Activated T-helper 2 cell treated with anti-CD3 and anti-CD28 coated beads, Interferon-gamma antibody, Interleukin-2, Interleukin-4, amounts not matched to agents 10 μg/mL and 5 μg/mL and 100 μg/mL, durations not matched to agents 14 hours and 24 hours and 36 hours (primary cell): ENCODE measurements around the gene CRKL. TPM values are rescaled to one million over a fixed set of nuclear protein-coding genes. Genes with fewer than 3 reads are reported as not detected.

Source experiments
- DNase-seq: peaks from one replicate; pipeline ENCODE4 v3.0.0; 2021; ENCODE audit warnings: low spot score
- H3K27ac Mint-ChIP-seq: one replicate; pipeline ENCODE4 v1.8.0; 2021; ENCODE audit warnings: mixed read lengths
- H3K27me3 Mint-ChIP-seq: one replicate; pipeline ENCODE4 v1.8.0; 2021; ENCODE audit warnings: low read depth, mixed read lengths
- H3K36me3 Mint-ChIP-seq: one replicate; pipeline ENCODE4 v1.8.0; 2021; ENCODE audit warnings: low read depth, mixed read lengths
- H3K4me1 Mint-ChIP-seq: one replicate; pipeline ENCODE4 v1.8.0; 2021; ENCODE audit warnings: low read depth, mixed read lengths
- H3K4me3 Mint-ChIP-seq: one replicate; pipeline ENCODE4 v1.8.0; 2021; ENCODE audit warnings: low read depth, mild to moderate bottlenecking, moderate library complexity, mixed read lengths
- H3K9me3 Mint-ChIP-seq: one replicate; pipeline ENCODE4 v1.8.0; 2021; ENCODE audit warnings: mixed read lengths
- intact Hi-C: fragments of 100-400 bp; cut with micrococcal nuclease; formaldehyde crosslinking; loops from one replicate; pipeline ENCODE4 v1.15.1; 2023
- total RNA-seq: library from RNA; stranded (reverse); gene quantifications from 2 replicates; pipeline ENCODE4 v1.2.3, GENCODE V29; 2022

CRKL gene
- total RNA-seq, 1 donor from 2014 or later, result 79.2 TPM

DNA sequence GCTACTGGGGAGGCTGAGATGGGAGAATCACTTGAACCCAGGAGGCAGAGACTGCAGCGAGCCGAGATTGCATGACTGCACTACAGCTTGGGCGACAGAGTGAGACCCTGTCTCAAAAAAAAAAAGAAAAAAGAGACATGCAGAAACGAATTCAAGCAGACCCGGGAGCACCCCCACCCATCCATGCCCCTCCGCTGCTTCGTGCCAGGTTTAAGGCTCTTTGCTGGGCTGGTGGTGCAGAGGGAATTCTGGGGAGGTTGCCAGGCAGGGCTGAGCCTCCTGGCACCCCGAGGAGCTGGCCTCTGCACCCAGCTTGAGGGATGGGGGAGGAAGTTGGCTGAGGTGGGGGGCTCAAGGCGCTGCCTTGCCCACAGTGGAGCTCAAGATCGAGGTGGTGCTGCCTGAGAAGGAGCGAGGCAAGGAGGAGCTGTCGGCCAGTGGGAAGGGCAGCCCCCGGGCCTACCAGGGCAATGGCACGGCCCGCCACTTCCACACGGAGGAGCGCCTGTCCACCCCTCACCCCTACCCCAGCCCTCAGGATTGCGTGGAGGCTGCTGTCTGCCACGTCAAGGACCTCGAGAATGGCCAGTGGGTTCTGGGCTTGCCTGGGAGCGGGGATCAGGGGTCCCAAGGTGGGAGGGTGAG is 55.8 kb downstream of the CRKL start:
- H3K9me3 Mint-ChIP-seq, result peaks cover 1% of the 10 kb centered on the region
- H3K27me3 Mint-ChIP-seq, result no peaks in the 10 kb centered on the region
- no peaks in the 10 kb centered on the region for H3K36me3 Mint-ChIP-seq
- H3K4me1 Mint-ChIP-seq, result no peaks in the 10 kb centered on the region
- H3K27ac Mint-ChIP-seq, result no peak overlapping the region
- no peak for DNase-seq
- intact Hi-C loops, result no loop called here
- H3K4me3 Mint-ChIP-seq, result no peak overlapping the region

DNA sequence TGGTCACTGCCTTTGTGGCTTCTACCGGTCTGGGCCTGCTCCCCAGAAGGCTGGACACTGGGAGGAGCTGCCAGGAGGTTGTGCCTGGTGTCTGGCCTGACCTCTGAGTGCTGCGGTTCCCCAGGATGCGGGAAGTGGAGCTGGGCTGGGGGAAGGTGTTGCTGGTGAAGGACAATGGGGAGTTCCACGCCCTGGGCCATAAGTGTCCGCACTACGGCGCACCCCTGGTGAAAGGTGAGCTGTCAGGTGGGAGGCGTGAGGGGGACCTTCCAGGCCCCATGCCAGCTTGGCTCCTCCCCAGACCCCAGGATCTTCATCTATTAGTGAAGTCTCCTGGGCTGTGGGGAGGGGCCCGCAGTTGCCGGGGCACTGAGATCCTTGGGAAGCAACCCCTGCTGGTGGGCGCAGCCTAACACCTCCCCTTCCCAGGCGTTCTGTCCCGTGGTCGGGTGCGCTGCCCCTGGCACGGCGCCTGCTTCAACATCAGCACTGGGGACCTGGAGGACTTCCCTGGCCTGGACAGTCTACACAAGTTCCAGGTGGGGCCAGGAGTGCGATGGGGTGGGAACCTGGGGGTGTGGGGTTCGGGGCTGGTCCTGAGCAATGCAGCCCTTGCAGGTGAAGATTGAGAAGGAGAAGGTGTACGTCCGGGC is 56.6 kb downstream of the CRKL start:
- H3K27me3 Mint-ChIP-seq, result no peaks in the 10 kb centered on the region
- H3K36me3 Mint-ChIP-seq, result no peaks in the 10 kb centered on the region
- no peak for DNase-seq
- H3K27ac Mint-ChIP-seq, result no peak overlapping the region
- no peak overlapping the region for H3K4me3 Mint-ChIP-seq
- intact Hi-C loops, result no loop called here
- peaks cover under 1% of the 10 kb centered on the region for H3K4me1 Mint-ChIP-seq
- peaks cover 8% of the 10 kb centered on the region for H3K9me3 Mint-ChIP-seq

GRCh38 chr22:20974336-20974955 is 57.2 kb downstream of the CRKL start:
- intact Hi-C loops, result no loop called here
- DNase-seq, result no peak
- Mint-ChIP-seq H3K9me3 (peaks cover 12% of the 10 kb centered on the region), H3K27me3 (no peaks in the 10 kb centered on the region), H3K27ac (no peak overlapping the region), H3K4me1 (peaks cover 6% of the 10 kb centered on the region), H3K36me3 (peaks cover 3% of the 10 kb centered on the region), H3K4me3 (no peak overlapping the region)

- intact Hi-C loops, result no loop called here
- Mint-ChIP-seq H3K27ac (no peak overlapping the region), H3K9me3 (peaks cover 12% of the 10 kb centered on the region), H3K4me3 (no peak overlapping the region), H3K4me1 (peaks cover 14% of the 10 kb centered on the region), H3K27me3 (no peaks in the 10 kb centered on the region), H3K36me3 (peaks cover 3% of the 10 kb centered on the region)
- no peak for DNase-seq
Observed at GRCh38 chr22:20975541-20976290, 58.5 kb downstream of the CRKL start.

- no peak for DNase-seq
- no peak overlapping the region for H3K4me3 Mint-ChIP-seq
- peaks cover 3% of the 10 kb centered on the region for H3K36me3 Mint-ChIP-seq
- peaks cover 12% of the 10 kb centered on the region for H3K9me3 Mint-ChIP-seq
- no peak overlapping the region for H3K27ac Mint-ChIP-seq
- peaks cover 20% of the 10 kb centered on the region for H3K4me1 Mint-ChIP-seq
- intact Hi-C loops, result no loop called here
- H3K27me3 Mint-ChIP-seq, result no peaks in the 10 kb centered on the region
Observed at GRCh38 chr22:20976291-20976877, 59.2 kb downstream of the CRKL start.

DNA sequence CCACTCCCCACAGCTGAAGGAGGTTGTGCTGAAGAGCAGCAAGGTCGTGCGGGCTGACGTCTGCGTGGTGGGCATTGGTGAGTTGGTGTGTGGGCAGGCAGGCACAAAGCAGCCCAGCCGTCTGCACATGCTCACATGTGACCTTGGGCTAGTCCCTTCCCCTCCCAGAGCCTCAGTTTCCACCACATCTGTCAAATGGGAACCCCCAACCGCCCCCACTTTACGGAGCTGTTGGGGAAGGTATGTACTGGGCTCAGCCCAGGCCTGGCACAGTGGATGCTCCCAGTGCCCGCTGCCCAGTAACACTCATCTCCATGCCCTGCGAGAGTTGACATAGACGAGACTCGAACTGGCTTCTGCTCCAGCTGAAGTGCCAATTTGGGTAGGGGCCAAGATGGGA is 59.8 kb downstream of the CRKL start:
- Mint-ChIP-seq H3K9me3 (peaks cover 12% of the 10 kb centered on the region), H3K4me1 (peaks cover 23% of the 10 kb centered on the region), H3K27ac (no peak overlapping the region), H3K27me3 (no peaks in the 10 kb centered on the region), H3K4me3 (no peak overlapping the region), H3K36me3 (peaks cover 3% of the 10 kb centered on the region)
- DNase-seq, result no peak
- intact Hi-C loops, result no loop called here

GRCh38 chr22:20977516-20978170 is 60.4 kb downstream of the CRKL start:
- Mint-ChIP-seq H3K9me3 (peaks cover 12% of the 10 kb centered on the region), H3K36me3 (peaks cover 3% of the 10 kb centered on the region), H3K27me3 (no peaks in the 10 kb centered on the region), H3K4me1 (peaks cover 25% of the 10 kb centered on the region), H3K4me3 (no peak overlapping the region), H3K27ac (no peak overlapping the region)
- intact Hi-C loops, result no loop called here
- no peak for DNase-seq

- intact Hi-C loops, result no loop called here
- H3K4me3 Mint-ChIP-seq, result no peak overlapping the region
- H3K27ac Mint-ChIP-seq, result no peak overlapping the region
Observed at GRCh38 chr22:20978419-20978818, 61.2 kb downstream of the CRKL start.

DNA sequence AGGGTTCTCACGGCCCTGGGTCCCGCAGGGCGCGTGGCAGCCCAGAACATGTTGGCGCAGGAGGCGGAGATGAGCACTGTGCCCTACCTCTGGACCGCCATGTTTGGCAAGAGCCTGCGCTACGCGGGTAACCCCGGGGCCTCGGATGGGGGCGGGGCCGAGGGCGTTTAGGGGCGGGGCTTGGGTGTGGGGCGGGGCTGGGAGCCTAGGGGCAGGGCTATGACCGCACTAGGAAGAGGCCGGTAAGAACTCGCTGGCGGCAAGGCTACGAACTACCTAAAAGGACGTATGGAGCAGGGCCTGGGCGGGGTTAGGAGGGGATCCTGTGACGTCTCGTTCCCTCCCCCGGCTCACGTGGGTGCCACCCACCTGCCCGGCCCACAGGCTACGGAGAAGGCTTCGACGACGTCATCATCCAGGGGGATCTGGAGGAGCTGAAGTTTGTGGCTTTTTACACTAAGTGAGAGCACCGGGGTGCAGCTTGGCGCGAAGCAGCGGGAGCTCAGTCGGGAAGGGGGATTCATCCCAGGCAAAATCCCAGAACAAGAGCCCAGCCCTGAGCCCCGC is 62.1 kb downstream of the CRKL start:
- peak overlapping the region; percentile 76 for H3K27ac Mint-ChIP-seq
- intact Hi-C loops, result no loop called here
- peaks cover 12% of the 10 kb centered on the region for H3K9me3 Mint-ChIP-seq
- peaks cover 32% of the 10 kb centered on the region for H3K4me1 Mint-ChIP-seq
- no peaks in the 10 kb centered on the region for H3K27me3 Mint-ChIP-seq
- peak overlapping the region; percentile 75 for H3K4me3 Mint-ChIP-seq
- DNase-seq, result peak; percentile 61
- H3K36me3 Mint-ChIP-seq, result peaks cover 9% of the 10 kb centered on the region

More at GRCh38 chr22:20978419-20978818, 61.2 kb downstream of the CRKL start:
- H3K27me3 Mint-ChIP-seq, result no peaks in the 10 kb centered on the region
- H3K36me3 Mint-ChIP-seq, result peaks cover 3% of the 10 kb centered on the region
- H3K4me1 Mint-ChIP-seq, result peaks cover 29% of the 10 kb centered on the region
- no peak for DNase-seq
- peaks cover 12% of the 10 kb centered on the region for H3K9me3 Mint-ChIP-seq

GRCh38 chr22:20979940-20980453 is 62.8 kb downstream of the CRKL start:
- intact Hi-C loops, result no loop called here
- Mint-ChIP-seq H3K9me3 (peaks cover 12% of the 10 kb centered on the region), H3K36me3 (peaks cover 9% of the 10 kb centered on the region), H3K4me1 (peaks cover 32% of the 10 kb centered on the region), H3K27ac (no peak overlapping the region), H3K4me3 (peak overlapping the region; percentile 15), H3K27me3 (no peaks in the 10 kb centered on the region)
- no peak for DNase-seq

- no peaks in the 10 kb centered on the region for H3K27me3 Mint-ChIP-seq
- H3K4me1 Mint-ChIP-seq, result peaks cover 32% of the 10 kb centered on the region
- H3K36me3 Mint-ChIP-seq, result peaks cover 10% of the 10 kb centered on the region
- no peak for DNase-seq
- peaks cover 12% of the 10 kb centered on the region for H3K9me3 Mint-ChIP-seq
- peak overlapping the region; percentile 94 for H3K4me3 Mint-ChIP-seq
- H3K27ac Mint-ChIP-seq, result no peak overlapping the region
- intact Hi-C loops, result no loop called here
Observed at GRCh38 chr22:20980523-20980922, 63.3 kb downstream of the CRKL start.
